ENCODE data around the gene RANBP3L.

- TF ChIP-seq CTCF (IDR thresholded peaks at IDR 0.05) (no peak), POLR2A (IDR thresholded peaks at IDR 0.05) (no peak), EP300 (IDR thresholded peaks at IDR 0.05) (no peak), POLR2AphosphoS5 (IDR thresholded peaks at IDR 0.05) (no peak)
Measured at GRCh38 chr5:36273809-36274526, 27.7 kb downstream of the RANBP3L start.

All from stomach (tissue), 4 donors.